Neural cell (in vitro differentiated cells): ENCODE data around the gene FCHO2.

Experiments used
- CTCF ChIP-seq: fragments of 450-650 bp; IDR thresholded peaks from 2 replicates; pipeline ENCODE4 v1.5.1; 2014; ENCODE audit warnings: antibody characterized with exemption, mild to moderate bottlenecking, moderate library complexity; ENCODE audit not compliant: poor library complexity, severe bottlenecking
- MXI1 ChIP-seq: fragments of 450-650 bp; conservative IDR thresholded peaks from 2 replicates; pipeline ENCODE4 v1.6.1; 2014; ENCODE audit warnings: antibody characterized with exemption, mild to moderate bottlenecking; ENCODE audit not compliant: poor library complexity, severe bottlenecking
- POLR2AphosphoS5 ChIP-seq: IDR thresholded peaks from 2 replicates; pipeline ENCODE4 v1.6.1; 2012
- TAF1 ChIP-seq: IDR thresholded peaks from 2 replicates; pipeline ENCODE4 v1.6.1; 2012; ENCODE audit warnings: low read depth

- TF ChIP-seq TAF1 = no peak
- TF ChIP-seq CTCF = no peak
- TF ChIP-seq MXI1 = no peak
- TF ChIP-seq POLR2AphosphoS5 = no peak
Measured at GRCh38 chr5:73030531-73030930, 74.7 kb downstream of the FCHO2 start.
